C1 segment of cervical spinal cord (tissue), 14 donors: ENCODE data around the gene NES.

Experiments
- DNase-seq, 14 donors: peaks; one replicate each; lab custom pipeline; 2025; lab: John Stamatoyannopoulos, UW

Gene NES

GRCh38 chr1:156705321-156705917, 28.2 kb upstream of the NES start, which contains the start of gene CRABP2:
Gene CRABP2, minus strand, starts transcription at chr1:156705583. Its CDS starts 137 bp downstream, at chr1:156705446.
- no peak for DNase-seq

DNA sequence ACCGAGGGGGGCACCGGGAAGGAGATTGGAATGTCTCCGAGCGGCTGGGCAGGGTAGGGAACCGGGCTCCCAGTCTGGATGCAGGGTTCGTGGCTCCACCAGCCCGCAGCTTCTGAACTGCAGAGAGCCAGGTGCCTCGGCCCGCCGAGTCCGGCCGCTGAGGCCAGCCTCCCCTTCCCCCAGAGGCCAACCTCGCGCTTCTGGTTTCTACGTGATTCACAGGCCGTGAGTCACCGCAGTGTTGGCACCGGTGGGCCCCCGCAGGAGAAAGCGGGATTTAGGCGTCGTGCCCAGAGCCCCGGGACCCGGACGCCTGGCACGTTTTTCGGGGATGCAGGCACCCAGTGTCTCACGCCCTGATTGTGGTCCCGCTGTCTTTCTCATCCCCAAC, 27.7 kb upstream of the NES start:
- peak in 2 of 14 donors; percentile 12 to 31 for DNase-seq

- no peak for DNase-seq
These were observed 27.0 kb upstream of the NES start for GRCh38 chr1:156704166-156704711.

GRCh38 chr1:156703741-156704140, 26.5 kb upstream of the NES start:
- DNase-seq, result no peak

- no peak for DNase-seq
These were observed 26.1 kb upstream of the NES start for GRCh38 chr1:156703336-156703735.

- no peak for DNase-seq
These were observed 23.7 kb upstream of the NES start for GRCh38 chr1:156700736-156701531.

DNA sequence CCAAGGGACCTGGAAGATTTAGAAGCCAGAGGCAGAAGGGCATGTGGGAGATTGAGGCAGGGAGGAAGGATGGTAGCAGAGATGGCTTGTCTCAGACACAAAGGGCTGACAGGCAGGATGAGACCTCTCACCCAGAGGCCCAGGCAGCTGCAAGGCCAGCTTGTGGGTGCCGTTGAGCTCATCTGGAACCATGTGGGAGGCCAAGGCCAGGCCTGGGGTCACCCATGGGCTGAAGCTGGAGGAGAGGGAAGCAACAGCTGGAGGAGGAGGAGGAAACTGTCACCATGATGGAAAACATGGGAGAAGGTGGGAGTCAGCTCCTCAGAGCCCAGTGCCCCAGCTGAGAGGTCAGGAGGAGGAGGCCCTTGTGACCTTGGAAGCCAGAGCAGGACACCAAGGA, 21.8 kb upstream of the NES start:
- DNase-seq, result no peak

- DNase-seq, result no peak
These were observed 20.3 kb upstream of the NES start for GRCh38 chr1:156697481-156697880.

DNA sequence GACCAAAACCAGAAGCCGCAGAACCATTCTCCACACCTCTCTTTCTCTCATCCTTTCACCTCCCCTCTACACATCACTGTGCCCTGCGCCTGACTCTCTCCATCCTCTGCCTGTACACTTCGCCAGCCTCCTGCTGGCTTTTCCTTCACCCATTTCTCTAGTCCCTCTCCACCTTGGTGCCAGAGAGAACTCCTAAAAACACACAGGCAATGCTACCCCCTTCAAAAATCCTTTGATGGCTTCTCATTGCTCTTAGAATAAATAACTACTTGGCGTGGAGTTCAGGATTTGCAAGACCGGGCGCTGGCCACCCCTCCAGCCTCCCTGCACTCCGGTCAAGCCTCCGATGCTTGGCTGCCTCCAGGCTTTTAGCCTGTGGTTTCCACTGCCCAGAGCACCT, 19.5 kb upstream of the NES start:
- no peak for DNase-seq

- no peak for DNase-seq
These were observed 17.4 kb upstream of the NES start for GRCh38 chr1:156694690-156694962.

GRCh38 chr1:156693848-156694689, 16.9 kb upstream of the NES start:
- DNase-seq, result no peak

DNA sequence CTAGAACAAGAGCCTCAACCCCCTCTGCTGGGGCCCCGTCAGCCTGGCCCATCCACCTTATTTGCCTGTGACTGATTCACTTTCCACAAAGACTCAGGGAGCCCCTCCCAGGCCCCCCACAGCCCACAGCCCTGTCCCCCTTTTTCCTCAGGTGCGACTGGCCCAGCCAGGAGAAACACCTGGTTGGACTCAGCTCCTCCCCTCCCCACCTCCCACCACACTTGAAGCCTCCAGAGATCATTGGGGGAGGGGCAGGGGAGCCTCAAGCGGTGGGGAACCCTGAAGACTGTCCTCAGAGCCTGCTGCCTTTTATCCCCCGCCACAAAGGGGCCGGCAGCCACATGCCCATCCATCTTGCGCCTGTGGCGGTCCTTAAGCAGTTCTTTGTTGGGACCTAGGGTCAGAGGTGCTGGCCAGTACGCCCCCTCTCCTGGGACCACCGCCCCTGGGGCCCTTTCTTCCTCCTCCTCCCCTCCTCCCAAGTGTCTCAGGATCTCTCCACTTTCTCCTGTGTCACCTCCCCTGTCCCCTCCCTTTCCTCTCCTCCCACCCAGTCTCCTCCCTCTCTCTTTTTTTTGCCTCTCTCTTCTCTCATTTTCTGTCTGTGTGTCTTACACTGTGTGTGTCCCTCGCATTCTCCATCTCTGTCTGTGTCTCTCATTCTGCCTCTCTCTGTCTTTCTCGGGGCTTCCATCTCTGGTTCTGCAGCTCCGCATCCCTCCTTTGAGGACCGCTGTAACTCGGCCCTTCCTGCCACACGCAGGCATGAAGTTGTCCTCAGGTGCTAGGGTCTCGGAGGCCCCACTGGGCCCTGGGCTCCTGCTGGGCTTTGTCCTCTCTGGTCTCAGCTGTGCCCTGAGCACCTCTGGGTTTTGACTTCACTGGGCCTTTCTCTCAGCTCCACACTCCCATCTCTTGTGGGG, 16.0 kb upstream of the NES start:
- DNase-seq, result no peak

DNA sequence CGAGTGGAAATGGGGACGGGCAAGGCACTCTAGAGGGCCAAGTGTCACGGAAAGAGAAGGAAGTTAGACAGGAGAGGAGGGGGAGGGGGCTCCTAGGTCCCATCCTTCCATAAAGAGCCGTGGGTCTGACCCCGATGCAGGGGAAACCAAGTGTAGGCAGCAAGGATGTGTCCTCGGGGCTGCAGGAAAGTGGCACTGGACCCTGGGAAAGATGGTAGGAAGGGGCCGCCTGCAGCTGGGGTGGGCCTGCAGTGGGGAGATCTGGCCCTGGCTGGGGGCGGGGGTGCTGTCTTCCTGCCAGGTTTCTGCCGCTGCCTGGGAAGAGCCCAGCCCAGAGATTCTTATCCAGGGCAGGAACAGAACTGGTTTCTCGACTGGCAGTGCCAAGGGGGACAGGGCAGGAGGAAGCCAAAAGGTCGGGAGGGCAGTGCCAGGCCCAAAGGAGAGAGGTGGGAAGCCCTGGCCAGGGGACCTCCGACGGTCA, 15.3 kb upstream of the NES start:
- DNase-seq, result no peak

DNA sequence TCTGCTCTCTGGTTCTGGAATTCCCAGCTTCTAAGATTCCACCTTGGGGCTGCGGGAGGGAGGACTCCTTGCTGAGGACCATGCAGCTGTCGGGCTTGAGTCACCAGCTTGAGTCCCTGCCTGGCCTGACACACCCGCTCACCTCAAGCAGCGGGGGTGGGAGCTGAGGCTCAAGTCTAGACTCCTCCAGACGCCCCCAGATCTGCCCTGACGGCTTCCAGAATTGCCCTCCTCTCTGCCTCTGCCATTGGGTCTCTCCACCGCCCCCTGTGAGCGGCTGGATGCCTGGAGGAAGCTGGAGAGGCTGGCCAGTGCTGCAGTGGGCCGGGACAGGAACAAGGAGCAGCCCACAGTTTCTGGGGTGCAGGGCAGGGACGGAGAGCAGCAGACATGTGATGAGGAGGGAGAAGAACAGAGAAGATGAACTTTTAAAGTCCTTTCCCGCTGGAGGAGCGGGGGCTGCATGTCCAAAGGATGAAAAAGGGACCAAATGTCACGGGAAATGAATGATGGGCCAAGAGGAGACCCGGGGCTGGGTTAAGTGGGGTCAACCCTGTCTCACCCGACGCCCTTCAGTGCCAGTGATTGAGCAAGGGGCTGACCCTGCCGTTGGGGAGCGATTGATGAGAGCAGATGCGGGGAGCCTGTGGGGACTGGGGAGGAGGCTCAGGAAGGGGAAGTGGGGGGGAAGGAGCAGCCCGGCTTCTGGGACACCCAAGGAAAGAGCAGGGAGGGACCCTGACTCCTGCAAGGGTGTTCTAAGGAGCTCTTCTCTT, 14.6 kb upstream of the NES start:
- no peak for DNase-seq

DNA sequence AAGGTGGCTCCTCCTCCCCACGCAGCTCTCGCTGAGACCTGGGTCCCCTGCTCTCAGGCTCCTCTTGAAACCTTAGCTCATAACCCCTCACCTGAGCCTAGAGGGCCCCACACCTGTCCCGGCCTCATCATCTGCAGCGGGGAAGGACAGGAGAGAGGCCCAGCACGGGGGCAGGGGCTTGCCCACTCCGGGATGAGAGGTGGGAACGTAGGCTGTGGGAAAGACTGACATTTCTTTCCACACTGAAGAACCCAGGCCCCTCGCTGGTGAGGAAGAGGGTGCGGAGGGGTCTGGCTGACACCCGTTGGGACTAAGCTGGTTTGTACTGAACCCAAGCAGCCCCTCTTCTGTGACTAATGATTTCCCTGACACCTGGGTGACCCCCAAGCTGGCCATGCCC, 14.0 kb upstream of the NES start:
- no peak for DNase-seq

- DNase-seq, result no peak
These were observed 13.4 kb upstream of the NES start for GRCh38 chr1:156690675-156691036.

GRCh38 chr1:156689953-156690674, 12.9 kb upstream of the NES start:
- no peak for DNase-seq

GRCh38 chr1:156689035-156689952, 12.1 kb upstream of the NES start:
- DNase-seq, result peak in 9 of 14 donors; percentile 15 to 61 (median 45)
